Activated CD8-positive, alpha-beta memory T cell treated with anti-CD3 and anti-CD28 coated beads, Interleukin-2, amount 50 U/mL, for 48 hours (primary cell): ENCODE measurements around the gene AQP11.
A peak's percentile ranks its signal among the peaks of the same experiment; 100 is the strongest.
"Not testable (repeated sequence)": the region's sequence is repeated elsewhere in the genome, so short reads cannot be mapped to it uniquely, and the experiment has no call there.

Source experiments
- DNase-seq: peaks from one replicate; pipeline ENCODE4 v3.0.0-alpha.2; 2020

The AQP11 gene, protein sequence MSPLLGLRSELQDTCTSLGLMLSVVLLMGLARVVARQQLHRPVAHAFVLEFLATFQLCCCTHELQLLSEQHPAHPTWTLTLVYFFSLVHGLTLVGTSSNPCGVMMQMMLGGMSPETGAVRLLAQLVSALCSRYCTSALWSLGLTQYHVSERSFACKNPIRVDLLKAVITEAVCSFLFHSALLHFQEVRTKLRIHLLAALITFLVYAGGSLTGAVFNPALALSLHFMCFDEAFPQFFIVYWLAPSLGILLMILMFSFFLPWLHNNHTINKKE

DNA sequence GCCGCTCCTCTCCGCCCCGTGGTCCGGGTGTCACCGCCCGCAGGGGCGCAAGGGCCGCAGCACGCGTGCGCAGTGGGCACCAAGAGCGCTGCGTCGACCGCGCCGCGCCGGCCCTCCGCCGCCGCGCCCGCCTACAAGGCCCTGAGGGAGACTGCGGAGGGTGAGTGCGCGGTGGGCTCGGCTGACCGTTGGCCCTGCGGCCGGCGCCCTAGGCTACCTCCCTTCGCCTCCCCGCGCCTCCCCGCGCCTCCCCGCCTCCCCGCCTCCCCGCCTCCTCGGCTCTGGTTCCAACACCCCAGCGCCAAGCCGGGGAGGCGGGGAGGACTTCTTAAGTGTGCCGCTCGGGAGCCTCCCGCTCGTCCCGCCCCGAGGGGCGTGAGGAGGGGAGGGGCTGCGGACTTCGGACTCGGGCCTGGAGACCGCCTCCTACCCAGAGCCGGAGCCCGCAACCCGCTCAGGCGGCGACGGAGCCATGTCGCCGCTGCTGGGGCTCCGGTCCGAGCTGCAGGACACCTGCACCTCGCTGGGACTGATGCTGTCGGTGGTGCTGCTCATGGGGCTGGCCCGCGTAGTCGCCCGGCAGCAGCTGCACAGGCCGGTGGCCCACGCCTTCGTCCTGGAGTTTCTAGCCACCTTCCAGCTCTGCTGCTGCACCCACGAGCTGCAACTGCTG, at the start of gene AQP11:
TSS of gene AQP11 (plus strand) at position 433 of the 673 bp plus-strand sequence. CDS start at position 473, 40 bp downstream.
- DNase-seq = peak; percentile 86

DNA sequence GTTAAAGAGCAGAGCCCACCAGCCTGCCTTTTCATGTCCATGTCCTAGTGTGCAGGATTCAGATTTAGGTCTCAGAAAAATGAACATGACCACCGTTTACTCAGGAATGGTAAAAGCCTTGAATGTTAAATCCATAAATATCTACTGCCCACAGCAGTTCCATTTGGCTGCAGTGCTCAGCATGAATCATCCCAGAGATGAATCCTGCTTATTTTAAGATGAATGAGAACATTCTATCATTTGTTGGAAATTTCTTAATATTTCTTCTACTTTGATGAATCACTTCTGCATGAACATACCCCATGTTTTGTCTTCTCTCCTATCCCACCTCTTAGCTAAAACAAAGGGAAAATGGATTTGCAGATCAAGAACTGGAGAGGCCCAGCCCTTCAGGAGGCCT, 47.5 kb upstream of the AQP11 start:
- DNase-seq = no peak

DNA sequence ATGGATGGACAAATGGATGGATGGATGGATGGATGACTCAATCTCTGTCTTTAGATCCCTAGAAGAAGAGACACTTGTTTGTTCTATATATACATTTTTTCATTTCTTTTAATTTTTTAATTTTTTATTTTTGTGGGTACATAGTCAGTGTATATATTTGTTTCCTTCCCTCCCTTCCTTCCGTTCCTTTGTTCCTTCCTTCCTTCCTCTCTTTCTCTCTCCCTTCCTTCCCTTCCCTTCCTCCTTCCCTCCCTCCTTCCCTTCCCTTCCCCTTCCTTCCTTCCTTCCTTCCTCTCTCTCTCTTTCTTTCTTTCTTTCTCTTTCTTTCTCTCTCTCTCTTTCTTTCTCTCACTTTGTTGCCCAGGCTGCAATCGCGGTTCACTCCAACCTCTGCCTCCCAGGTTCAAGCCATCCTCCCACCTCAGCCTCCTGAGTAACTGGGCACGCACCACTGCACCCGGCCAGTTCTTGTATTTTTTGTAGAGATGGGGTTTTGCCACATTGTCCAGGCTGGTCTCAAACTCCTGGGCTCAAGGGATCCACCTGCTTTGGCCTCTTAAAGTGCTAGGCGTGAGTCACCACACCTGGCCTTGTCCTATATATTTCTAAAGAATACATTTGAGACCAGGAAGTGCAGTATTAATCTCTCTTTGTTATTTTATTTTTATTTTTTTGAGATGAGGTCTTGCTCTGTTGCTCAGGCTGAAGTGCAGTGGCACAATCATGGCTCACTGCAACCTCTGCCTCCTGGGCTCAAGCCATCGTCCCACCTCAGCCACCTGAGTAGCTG, 42.5 kb upstream of the AQP11 start:
- no peak for DNase-seq

DNA sequence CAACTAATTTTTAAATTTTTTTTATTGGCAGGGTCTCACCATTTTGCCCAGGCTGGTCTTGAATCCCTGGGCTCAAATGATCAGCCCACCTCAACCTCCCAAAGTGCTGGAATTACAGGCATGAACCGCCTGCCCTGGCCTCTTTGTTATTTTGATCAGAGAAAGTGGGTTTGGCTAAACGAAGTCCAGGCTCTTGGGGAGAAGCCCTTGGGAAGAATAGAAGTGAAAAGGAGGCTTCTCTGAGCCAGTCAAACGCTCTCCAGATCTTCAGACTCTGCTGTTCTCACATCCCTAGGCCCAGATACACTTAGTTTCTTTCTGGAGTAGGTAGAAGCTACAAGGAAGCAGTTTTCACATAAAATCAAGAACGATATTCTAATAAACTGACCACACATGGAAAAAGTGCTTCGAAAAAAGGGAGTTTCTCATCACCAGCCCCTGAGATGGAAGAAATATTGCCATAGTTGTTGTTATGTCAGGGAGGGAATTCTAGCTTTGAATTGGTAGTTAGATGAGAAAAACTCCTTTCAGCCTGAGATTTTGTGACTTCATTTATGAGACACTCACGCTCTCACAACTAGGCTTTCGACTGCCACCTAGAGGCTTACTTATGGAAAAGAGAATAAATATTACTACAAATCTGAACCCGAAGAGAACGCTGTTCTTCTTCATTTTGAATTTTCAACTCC, 41.7 kb upstream of the AQP11 start:
- DNase-seq = no peak

DNA sequence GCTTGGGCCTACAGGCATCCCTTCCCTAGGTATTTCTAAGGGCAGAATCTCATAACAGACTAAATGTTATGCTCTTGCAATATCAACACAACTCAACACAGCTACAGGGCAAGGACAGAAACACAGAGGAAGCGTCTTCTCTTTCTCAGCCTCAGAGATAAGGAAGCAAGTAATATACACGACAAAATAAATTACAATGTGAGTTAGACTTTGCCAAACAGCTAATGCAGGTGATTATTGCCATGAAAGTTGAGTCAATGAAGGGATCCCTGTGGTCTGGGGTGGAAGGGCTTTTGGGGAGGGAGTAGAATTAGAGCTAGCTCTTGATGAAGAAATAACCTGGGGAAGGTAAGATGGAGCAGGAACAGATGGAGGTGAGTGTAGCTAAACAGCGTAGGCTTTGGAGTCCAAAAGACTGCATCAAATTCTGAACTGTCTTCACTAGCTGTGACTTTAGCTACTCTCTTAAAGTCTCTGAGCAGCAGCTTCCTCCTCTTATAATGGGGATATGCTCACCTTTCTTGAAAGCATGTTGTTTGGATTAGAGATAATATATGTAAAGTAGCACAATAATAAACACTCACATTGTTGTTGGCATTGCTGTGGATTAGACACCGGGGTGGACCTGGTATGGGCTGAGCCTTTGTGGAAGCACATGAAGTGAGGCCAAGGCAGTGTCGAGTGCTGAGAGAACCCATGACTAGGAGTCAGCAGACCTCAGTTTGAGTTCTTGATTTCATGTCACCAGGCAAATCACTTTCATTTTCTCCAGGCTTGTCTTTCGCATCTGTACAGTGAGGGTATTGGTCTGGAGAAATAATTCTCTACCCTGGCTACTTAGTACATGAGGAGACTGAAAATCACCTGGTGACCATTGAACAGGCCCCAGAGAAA, 41.0 kb upstream of the AQP11 start:
- no peak for DNase-seq

DNA sequence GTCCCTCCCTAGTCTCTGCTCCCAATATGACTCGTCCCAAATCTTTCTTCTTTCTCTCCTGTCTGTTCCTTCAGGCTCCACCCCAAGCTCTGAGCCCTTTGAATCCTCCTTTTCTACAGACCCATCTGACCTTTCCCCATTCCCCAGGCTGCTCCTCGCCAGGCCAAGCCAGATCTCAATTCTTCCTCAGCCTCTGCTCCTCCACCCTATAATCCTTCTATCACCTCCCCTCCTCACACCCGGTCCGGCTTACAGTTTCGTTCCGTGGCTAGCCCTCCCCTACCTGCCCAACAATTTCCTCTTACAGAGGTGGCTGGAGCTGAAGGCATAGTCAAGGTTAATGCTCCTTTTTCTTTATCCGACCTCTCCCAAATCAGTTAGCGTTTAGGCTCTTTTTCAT, 38.3 kb upstream of the AQP11 start:
- DNase-seq = not testable (repeated sequence)

DNA sequence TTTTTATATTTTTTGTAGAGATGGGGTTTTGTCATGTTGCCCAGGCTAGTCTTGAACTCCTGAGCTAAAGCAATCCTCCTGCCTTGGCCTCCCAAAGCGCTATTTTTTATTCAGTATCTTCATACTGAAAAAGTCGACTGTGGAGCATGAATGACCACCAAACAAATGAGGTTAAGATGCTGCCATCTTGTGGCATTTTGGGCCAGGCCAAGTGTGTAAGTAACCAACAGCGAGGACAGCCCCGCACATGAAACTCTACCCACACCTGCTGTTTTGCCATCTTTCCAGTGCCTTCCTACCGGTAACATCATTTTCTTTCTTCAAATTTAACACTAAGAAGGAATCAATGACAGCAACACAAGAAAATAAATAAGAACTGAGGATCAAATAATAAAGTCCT, 32.2 kb upstream of the AQP11 start:
- no peak for DNase-seq

DNA sequence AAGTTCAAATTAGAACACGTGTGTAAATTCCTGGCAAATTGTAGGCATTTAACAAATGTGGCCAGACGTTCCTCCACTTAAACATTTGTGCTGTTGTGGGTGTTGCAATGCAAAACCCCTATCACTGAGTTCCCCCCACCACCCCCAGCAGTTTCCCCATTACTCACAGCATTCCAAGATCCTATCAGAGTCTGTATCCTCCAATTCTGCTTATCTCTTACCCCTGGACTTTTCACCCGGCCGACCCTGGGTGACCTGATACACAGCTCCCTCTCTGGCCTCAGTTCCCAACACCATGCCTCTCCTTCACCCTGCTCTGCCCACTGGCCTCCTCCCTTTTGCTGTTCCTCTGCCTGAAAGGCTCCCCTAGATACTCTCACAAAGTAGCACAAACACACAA, 31.4 kb upstream of the AQP11 start:
- no peak for DNase-seq

DNA sequence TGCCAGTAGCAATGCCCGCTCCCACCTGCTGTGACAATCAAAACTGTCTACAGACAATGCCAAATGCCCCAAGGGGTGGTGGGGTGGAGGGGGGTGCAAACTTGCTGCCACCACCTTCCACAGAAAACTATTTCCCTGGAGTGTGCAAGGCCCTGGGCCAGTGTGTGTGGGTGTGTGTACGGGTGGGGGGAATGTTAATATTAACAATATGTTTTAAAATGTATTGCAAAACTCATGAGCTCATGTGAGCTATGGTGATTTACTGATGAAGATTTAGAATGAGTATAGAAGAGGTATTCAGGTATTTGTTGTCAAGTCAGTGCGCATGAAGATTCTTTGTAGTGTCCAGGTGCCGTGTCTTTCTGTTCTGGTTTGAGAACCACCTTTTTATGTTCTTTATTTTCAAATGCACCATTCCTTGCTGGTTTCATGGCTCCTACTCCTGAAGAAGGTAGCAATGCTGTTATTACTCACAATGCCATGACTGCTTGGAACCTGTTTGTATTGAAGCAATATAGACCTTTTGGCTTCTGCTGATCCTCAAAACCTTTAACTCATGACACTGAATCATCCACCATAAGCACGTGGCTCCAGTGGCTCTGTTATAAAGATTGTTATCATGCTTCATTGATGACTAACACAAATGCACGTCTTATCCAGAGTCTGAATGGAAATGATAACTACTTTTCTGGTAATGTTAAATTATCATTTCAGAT, 29.9 kb upstream of the AQP11 start:
- no peak for DNase-seq

DNA sequence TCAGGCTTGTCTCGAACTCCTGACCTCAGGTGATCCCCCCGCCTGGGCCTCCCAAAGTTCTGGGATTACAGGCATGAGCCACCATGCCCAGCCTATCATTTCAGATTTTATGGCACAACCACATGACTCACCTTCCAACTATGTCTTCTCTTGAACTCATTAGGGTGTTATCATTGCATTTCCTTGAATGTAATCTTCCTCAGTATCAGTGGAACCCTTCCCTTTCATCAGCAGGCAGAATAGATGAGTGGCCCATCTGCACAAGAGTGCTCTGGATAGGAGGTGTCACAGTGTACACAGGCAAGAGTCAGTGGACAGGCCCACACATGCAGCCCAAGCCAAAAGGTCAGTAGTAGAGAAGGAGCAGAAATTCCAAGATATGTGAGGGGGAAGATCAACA, 29.1 kb upstream of the AQP11 start:
- DNase-seq = no peak

DNA sequence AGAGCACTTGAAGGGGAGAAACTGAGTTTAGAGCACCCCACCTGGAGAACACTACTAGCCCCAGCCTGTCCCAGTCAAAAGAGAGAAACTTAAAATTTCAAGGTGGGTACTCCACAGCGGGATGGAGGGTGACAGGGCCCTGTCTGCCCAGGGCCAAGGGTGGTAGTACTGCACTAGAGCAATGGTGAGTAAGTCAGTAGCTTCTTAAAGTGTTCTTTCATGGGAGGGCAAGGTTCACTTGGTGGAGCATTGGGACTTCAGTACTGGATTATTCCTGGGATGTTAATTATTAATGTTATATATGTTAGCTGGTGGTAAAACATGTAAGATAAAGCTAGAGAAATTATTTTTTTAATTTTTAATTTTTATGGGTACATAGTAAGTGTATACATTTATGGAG, 28.5 kb upstream of the AQP11 start:
- no peak for DNase-seq

DNA sequence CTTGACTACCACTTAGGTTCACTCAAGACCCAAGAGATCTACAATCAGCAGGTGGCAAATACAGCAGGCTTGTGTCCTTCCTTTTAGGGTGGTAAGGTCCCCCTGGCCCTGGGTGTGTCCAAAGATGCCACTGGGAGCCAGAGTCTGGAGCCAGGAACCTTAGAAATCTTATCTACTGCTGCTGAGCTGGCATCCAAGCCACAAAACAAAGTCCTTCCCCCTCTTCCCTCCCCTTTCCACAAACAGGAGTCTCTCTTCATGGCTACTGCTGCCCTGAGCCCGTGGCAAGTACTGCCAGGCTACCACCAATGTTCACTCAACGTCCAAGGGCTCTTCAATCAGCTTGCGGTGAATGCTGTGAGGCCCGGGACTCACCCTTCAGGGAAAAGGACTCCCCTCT, 21.4 kb upstream of the AQP11 start:
- no peak for DNase-seq

DNA sequence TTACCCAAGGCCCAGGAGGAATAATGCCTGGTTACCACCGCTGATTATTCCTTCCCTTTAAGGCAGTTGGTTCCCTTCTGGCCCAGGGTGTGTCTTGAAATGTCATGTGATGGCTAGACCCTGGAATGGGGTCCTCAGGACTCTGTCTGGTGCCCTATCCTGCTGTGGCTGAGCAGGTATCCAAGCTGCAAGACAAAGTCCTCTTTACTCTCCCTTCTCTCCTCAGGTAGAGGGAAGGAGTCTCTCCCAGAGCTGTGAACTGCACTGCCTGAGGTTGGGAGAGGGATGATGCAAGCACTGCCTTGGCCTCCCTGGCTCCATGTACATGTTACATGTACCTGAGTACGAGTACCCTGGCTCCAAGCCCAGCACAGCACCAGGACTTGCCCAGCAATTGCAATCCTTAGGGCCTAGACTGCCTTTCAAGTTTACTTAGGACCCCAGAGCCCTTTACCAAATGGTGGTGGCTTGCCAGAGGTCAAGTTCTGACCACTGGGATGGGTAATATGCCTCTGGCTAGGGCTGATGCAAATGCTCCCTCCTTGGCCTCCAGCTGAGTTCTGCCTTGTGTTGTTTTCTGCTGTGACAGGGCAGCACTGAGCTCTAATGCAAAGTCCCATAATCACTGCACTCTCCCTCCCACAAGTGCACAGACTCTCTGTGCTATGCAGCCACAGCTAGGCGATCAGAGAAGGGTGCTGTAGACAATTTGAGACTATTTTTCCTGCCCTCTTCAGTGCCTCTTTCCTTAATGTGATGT, 20.7 kb upstream of the AQP11 start:
- DNase-seq = no peak

DNA sequence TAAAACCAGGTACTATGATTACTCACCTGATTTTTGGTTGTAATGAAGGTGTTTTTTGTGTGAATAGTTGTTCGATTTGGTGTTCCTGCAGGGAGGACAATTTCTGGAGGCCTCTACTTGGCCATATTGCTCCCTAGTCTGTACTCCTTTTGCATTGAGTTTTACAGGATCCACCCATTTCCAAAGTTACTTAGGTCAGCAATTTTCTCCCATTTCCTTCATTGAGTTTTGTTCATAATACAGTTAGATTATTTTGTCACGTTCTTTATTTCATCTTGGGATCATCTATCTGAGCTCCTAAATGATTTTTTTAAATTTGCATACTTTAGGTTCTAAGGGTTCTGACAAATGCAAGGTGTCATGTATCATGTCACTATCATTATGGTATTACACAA, 20.1 kb upstream of the AQP11 start:
- no peak for DNase-seq

DNA sequence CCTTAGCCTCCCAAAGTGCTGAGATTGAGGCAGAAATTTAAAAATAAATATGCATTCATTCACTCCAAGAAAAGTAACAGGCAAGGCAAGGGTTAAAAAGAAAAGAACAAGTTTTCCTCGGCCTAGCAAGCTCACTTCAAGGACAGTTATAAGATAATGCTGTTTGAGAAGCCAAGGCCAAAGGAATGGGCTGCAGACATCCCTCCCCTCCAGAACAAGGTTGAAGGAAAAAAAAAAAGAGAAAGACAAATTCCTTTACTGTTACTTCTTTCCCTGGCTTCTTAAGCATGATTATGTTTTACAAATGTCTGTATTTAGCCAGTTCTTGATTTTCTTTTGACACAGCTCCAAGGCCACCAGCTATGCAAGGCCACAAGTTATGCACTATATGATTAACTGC, 18.9 kb upstream of the AQP11 start:
- not testable (repeated sequence) for DNase-seq

DNA sequence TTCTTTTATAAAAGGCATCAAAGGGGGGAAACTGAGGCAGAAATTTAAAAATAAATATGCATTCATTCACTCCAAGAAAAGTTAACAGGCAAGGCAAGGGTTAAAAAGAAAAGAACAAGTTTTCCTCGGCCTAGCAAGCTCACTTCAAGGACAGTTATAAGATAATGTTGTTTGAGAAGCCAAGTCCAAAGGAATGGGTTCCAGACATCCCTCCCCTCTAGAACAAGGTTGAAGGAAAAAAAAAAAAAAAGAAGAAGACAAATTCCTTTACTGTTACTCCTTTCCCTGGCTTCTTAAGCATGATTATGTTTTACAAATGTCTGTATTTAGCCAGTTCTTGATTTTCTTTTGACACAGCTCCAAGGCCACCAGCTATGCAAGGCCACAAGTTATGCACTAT, 14.3 kb upstream of the AQP11 start:
- DNase-seq = not testable (repeated sequence)

DNA sequence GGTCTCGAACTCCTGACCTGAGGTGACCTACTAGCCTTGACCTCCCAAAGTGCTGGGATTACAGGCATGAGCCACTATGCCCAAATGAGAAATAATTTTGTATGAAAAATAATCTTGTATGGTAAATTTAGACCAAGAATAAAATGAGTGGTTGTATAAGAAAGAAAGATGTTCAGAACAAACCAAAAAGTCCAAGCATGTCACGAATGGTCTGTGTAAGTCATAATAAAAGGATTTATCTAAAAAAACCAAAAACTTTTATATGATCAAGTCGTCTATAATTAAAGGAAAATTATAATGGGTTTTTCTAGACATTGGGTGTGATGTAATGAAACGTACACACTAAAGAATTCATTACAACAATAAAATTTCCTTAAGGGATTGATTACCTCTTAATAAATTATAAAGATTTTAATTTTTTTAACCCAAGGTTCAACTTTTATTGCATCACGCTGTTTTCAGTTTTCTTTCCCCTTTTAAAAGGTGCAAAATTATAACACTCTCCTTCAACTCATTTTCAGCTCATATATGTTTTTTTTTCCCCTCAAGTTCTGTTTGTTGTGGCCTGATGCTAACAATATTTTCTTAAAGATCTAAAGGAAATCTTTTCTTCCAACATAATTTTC, 8.9 kb upstream of the AQP11 start:
- no peak for DNase-seq

DNA sequence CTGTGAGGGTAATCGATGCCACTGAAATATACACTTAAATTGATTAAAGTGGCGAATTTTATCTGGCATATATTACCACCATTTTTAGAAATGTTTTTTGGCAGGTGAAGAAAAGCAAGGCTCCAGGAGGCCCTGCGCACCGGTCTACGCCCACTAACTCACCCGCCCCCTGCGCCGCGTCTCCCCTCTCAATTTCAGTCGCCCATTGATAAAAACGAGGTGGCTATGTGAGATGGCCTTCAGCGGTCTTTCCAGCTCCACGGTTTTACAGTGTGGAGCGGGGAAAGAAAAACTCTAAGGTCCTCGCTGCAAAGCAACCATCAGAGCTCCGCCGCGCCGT, 602 bp upstream of the AQP11 start:
- DNase-seq = no peak

DNA sequence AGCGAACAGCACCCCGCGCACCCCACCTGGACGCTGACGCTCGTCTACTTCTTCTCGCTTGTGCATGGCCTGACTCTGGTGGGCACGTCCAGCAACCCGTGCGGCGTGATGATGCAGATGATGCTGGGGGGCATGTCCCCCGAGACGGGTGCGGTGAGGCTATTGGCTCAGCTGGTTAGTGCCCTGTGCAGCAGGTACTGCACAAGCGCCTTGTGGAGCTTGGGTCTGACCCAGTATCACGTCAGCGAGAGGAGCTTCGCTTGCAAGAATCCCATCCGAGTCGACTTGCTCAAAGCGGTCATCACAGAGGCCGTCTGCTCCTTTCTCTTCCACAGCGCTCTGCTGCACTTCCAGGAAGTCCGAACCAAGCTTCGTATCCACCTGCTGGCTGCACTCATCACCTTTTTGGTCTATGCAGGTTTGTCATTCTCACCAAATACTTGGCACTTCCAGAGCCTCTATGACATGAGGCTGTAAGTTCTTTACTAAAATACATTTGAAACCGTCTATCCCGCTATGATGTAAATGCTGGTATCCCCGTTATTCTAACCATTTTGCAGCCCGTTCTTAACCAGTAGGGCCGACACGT, 535 bp downstream of the AQP11 start:
- DNase-seq = peak; percentile 70

DNA sequence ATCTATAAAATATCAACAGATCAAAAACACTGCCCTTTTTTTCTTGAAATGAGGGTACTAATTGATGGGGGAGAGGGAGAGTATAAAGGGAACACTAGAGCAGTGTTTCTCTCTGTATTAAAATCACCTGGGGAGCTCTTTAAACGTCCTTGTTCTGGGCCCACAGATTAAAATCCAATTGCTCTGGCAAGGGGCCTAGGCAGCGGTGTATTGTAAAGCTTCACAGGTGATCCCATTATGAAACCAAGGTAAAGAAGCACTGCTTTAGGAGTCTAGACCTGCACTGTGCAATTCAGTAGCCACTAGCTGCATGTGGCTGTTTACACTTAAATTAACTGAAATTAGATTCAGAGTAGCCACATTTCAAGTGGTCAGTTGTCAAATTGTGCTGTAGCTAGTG, 3.0 kb downstream of the AQP11 start:
- DNase-seq = no peak
